Measurements from ENCODE around the gene PTPN6. TPM values are rescaled to one million over a fixed set of nuclear protein-coding genes. Genes with fewer than 3 reads are reported as not detected.

The PTPN6 gene
- total RNA-seq, 1 donor from 2014 or later: 26.2 TPM

GRCh38 chr12:6935371-6936193, 15.6 kb upstream of the PTPN6 start:
- Mint-ChIP-seq H3K27me3 (ENCODE audit: low read depth) (no peaks in the 10 kb centered on the region), H3K4me3 (no peak overlapping the region), H3K27ac (peak overlapping the region; percentile 25), H3K4me1 (peaks cover 49% of the 10 kb centered on the region), H3K9me3 (no peaks in the 10 kb centered on the region), H3K36me3 (peaks cover 16% of the 10 kb centered on the region)
- TF ChIP-seq CTCF (IDR thresholded peaks at IDR 0.05; ENCODE audit: unreplicated experiment): no peak
- DNase-seq (ENCODE audit: low spot score in 2 of 2, unreplicated experiment in 2 of 2): no peak

GRCh38 chr12:6936194-6936635, 14.9 kb upstream of the PTPN6 start:
- peak overlapping the region; percentile 86 for H3K27ac Mint-ChIP-seq
- no peak for TF ChIP-seq CTCF (IDR thresholded peaks at IDR 0.05; ENCODE audit: unreplicated experiment)
- H3K4me3 Mint-ChIP-seq: peak overlapping the region; percentile 55
- no peak for DNase-seq (ENCODE audit: low spot score in 2 of 2, unreplicated experiment in 2 of 2)
- H3K36me3 Mint-ChIP-seq: peaks cover 19% of the 10 kb centered on the region
- peaks cover 44% of the 10 kb centered on the region for H3K4me1 Mint-ChIP-seq
- no peaks in the 10 kb centered on the region for H3K27me3 Mint-ChIP-seq (ENCODE audit: low read depth)
- no peaks in the 10 kb centered on the region for H3K9me3 Mint-ChIP-seq

- peaks cover 23% of the 10 kb centered on the region for H3K36me3 Mint-ChIP-seq
- DNase-seq (ENCODE audit: low spot score in 2 of 2, unreplicated experiment in 2 of 2): no peak
- H3K27me3 Mint-ChIP-seq (ENCODE audit: low read depth): no peaks in the 10 kb centered on the region
- H3K4me1 Mint-ChIP-seq: peaks cover 43% of the 10 kb centered on the region
- peak overlapping the region; percentile 73 for H3K4me3 Mint-ChIP-seq
- H3K9me3 Mint-ChIP-seq: no peaks in the 10 kb centered on the region
- TF ChIP-seq CTCF (IDR thresholded peaks at IDR 0.05; ENCODE audit: unreplicated experiment): no peak
- peak overlapping the region; percentile 86 for H3K27ac Mint-ChIP-seq
Observed at GRCh38 chr12:6936636-6937480, 14.3 kb upstream of the PTPN6 start.

- DNase-seq (ENCODE audit: low spot score in 2 of 2, unreplicated experiment in 2 of 2): peak; percentile 84 to 90
- Mint-ChIP-seq H3K4me1 (peaks cover 36% of the 10 kb centered on the region), H3K27ac (peak overlapping the region; percentile 95), H3K27me3 (ENCODE audit: low read depth) (no peaks in the 10 kb centered on the region), H3K36me3 (peaks cover 22% of the 10 kb centered on the region), H3K9me3 (no peaks in the 10 kb centered on the region), H3K4me3 (peak overlapping the region; percentile 73)
- TF ChIP-seq CTCF (IDR thresholded peaks at IDR 0.05; ENCODE audit: unreplicated experiment): peak; percentile 96
Observed at GRCh38 chr12:6937481-6938352, 13.4 kb upstream of the PTPN6 start.

Measured in mesothelial cell of epicardium (in vitro differentiated cells).